NOMO-1 (cell line): ENCODE results near the gene TTLL3.
A peak's percentile ranks its signal among the peaks of the same experiment; 100 is the strongest.

Source experiments
- DNase-seq, 2 experiments: peaks; one replicate each; lab custom pipeline; 2025; ENCODE audit not compliant: unreplicated experiment in 2 of 2; lab: John Stamatoyannopoulos, UW

The TTLL3 gene

DNA sequence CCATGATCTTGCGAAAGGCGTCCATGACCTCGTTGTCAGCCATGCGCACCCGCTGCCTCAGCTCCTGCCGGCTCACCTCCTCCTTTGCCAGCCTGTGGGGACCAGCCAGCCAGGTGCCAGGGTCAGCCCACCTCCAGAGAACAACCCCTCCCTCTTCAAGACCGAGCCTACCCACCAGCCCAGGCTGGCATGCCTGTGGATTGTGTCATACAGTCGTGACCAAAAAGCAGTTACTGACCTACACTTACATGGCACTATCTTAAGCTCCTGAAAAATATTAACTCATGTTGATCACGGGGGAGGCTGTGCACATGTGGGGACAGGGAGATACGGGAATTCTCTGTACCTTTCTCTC lies 29.6 kb upstream of the TTLL3 start:
- no peak for DNase-seq

DNA sequence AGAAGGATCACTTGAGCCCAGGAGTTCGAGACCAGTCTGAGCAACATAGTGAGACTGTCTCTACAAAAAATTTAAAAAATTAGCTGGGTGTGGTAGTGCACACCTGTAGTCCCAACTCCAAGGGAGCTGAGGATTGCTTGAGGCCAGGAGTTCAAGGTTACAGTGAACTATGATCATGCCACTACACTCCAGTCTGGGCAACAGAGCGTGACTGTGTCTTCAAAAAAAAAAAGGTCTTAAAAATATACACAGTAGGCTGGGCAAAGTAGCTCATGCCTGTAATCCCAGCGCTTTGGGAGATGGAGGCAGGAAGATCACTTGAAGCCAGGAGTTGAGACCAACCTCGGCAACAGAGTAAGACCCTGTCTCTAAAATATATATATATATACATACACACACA lies 29.2 kb upstream of the TTLL3 start:
- DNase-seq = no peak

DNA sequence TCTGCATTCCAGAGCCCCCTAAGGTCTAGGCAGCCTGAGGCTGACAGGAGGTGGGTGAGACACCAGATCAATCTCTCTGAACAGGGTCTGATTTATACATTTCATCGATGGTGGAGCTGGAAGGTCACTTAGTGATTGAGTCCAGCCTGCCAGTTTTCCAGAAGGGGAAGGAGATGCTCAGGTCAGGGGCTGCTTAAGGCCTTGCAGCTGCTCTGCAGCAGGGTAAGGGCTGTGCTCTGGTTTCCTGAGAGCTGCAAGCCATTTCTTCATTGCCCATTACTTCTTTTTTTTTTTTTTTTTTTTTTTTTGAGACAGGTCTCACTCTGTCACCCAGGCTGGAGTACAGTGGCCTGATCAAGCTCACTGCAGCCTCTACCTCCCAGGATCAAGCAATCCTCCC lies 28.5 kb upstream of the TTLL3 start:
- no peak for DNase-seq

DNA sequence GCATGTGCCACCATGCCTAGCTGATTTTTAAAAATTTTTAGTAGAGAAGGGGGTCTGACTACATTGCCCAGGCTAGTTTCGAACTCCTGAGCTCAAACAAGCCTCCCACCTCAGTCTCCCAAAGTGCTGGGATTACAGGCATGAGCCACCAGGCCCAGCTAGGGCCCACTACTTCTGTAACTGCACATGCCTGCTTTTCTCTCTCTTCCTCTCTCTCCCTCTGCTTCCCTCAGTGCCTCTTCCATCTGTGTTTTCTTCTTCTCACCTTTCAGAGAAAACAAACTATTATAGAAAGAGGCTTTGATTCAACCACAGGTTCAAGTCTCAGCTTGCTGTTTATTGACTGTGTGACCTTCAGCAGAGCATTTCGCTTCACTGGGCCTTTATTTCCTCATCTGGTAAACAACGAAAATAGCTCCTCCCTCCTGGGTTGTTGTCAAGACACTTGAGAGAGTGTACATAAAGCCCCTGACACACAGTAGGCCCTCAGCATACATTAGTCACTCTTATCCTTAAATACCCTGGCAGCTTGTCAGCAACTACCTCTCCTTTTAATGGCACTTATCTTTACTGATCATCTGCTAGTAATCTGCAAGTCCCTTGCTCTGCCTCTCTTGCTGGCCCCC lies 28.0 kb upstream of the TTLL3 start:
- DNase-seq = no peak

DNA sequence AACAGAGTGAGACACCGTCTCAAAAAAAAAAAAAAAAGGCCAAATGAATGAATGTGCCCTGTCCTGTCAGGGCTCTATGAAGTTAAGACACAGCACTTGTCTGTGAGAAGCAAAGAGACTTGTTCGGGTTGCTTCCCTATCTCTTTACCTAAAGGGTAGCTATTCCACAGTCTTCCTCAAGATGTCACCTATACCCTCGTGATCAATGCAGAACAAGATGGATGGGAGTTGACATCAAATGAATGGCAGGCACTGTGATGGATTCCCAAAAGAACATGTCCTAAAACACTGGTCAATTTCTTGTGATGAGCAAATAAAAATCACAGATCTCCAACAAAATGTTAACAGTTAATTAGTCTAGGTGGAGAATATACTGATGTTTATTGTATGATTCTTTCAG lies 27.3 kb upstream of the TTLL3 start:
- peak in 1 of 2 experiments; percentile 18 for DNase-seq

DNA sequence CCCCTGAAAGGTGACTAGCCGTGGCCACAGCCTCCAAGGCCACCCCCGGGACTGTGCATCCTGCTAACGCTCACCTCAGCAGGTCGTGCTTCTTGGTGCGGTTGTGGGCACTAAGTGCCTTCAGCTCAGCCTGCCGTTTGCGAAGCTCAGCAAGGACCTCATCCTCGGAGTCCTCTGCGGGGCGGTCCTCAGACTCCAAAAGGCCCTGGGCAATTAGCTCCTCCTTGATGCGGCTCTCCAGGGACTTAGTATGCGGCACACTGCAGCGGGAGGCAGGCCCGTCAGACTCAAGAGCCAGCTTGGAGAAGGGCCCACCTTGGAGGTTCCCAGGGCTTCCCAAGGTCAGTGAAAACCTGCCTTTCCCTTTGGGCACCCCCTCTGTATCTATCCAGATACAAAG lies 26.1 kb upstream of the TTLL3 start:
- DNase-seq = no peak

DNA sequence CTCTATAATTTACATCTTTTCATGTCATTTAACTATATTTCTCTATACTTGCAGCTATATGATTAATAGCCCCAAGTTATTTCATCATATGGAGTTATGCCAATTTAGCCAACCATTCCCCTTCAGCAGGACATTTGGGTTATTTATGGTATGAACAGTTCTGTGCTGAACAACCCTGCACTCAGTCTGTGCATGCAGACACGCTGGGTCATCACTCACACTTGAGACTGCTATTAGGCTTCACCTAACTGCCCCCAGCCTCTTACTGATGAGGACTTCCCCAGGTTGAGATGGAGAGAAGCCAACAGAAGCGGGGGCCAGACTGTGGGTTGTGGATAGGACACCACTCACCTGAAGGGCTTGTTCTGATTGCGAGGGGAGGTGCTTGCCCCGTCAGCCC lies 25.1 kb upstream of the TTLL3 start:
- no peak for DNase-seq

DNA sequence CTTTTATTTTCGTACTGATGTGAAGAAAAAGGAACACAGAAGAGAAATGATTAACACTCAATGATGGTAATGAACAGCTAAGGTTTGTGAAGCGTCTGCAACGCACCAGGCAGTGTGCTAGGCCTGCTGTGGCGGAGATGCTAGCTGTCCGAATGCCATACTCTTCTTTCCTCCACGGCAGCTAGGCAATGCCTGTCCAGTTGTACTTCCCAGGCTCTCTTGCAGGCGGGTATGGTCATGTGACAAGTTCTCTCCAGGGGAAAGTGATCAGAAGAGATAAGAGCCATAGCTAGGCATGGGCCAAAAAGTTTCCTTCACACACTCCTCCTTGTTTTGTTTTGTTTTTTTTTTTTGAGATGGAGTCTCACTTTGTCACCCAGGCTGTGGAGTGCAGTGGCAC lies 24.5 kb upstream of the TTLL3 start:
- no peak for DNase-seq

DNA sequence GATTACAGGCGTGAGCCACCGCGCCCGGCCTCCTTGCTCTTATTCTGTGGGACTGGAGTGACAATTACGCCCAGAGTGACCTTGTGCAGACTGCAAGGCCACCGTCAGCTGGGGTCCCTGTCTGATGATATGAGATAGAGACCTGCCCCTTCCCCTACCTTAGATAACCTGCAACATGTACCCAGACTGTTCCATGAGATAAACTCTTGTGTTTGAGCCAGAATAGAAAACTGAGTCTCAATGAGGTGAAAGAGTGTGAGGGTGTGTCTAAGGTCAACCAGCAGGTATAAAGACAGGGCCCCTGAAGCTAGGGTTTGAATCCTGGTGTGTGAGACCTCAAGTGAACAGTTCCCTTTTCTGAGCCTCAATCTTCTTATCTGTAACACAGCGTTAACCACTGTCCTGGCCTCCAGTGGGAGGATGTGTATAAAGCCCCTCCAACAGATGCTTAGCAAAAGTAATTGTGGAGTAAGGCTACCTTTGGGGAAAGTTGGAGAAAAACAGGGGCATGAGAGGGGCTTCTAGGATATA lies 23.8 kb upstream of the TTLL3 start:
- DNase-seq = no peak

DNA sequence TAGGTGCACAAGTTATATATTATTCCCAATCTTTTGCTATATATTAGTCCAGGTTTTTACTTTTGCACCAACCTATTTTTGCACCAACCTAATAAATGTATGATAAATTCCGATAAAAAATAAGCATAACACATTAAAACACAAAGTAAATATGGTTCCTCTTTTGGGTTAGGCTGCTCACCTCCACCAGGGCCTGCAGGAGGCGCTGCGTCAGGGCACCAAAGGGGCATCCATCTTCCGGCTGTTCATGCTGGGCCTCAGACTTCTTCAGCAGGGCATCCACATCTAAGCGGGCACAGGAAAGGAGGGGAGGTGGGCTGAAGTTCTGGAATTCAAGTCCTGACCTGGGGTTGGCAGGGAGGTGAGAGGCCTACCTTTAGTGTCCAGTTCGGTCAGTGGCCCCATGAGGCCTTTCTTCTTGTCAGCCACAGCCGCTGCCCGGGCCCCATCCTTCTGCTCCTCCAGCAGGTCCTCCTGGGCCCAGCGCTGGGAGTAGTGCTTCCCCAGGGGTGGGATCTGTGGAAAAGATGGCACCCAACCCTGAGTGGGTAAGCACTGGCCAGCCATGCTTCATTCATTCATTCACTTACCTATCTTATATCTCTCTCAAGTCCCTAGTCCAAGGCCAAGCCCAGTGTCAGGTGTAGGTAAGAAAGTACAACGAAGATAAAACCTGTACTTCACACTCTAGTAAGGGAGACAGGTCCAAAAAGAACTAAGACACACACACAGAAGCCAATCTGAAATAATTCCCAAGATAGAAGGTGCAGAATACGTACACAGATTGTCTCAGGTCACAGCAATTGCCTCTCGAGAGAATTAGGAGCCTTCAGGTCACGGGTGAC lies 23.0 kb upstream of the TTLL3 start:
- no peak for DNase-seq

DNA sequence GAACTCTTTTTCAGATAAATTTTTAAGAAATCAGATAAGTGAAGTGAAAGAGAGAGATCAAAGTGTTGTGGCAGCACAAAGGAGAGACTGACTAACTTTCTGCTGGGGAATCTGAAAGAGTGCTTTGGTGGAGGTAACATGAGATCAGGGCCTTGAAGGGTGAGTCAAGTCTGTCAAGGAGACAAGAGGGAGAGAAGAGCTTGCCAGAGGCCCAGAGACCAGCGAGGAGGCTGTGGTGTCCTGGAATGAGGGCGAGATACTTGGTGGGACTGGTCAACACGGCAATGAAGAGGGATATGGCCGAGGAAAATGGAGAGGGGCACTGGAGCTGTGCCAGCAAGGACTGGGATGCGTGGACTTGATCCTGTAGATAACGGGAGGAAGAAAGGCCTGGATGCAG lies 22.3 kb upstream of the TTLL3 start:
- DNase-seq = no peak

DNA sequence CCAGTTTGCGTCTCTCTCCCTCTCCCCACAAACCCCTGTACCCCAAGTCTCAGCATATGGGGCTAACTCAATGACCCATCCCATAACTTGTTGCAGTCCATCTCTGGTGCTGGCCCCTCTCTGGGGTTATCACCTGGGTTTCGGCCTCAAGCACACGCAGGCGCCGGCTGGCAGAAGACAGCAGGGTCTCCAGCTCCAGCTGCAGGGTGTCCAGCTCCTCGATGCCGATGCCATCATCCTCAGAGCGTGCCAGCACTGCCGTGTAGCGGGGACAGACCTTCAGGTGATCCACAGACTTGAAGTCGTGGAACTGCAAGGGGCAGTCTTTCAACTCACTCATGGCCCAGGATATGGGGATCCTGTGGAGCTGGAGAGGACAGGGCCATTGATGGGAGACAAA lies 18.9 kb upstream of the TTLL3 start:
- DNase-seq = no peak

DNA sequence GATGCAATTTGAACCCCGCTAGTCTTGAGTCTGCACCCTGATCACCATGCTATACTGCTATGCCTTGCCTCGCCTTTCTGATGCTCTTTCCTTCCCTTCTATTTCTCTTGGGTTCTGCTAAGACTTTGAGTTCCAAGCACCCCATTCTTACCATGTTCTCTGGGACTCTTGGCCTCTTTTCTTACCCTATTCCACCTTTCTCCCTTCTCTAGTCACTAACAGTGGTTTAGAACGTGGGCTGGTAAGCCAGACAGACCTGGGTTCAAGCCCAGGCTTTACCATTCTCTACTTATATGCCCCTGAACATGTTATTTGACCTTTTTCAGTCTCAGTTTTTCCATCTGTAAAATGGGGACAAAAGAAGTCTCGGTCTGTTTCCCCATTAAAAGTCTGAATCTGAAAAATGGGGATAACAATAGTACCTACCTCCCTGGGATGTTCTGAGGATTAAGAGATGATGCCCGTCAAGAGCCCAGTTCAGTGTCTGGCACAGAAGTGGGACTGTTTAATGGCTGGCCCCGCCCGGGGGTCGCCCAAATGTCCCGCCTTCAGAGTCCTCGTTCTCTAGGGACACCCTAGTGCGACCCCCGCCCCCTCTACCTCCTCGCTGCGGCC lies 18.2 kb upstream of the TTLL3 start:
- peak in 1 of 2 experiments; percentile 52 for DNase-seq

DNA sequence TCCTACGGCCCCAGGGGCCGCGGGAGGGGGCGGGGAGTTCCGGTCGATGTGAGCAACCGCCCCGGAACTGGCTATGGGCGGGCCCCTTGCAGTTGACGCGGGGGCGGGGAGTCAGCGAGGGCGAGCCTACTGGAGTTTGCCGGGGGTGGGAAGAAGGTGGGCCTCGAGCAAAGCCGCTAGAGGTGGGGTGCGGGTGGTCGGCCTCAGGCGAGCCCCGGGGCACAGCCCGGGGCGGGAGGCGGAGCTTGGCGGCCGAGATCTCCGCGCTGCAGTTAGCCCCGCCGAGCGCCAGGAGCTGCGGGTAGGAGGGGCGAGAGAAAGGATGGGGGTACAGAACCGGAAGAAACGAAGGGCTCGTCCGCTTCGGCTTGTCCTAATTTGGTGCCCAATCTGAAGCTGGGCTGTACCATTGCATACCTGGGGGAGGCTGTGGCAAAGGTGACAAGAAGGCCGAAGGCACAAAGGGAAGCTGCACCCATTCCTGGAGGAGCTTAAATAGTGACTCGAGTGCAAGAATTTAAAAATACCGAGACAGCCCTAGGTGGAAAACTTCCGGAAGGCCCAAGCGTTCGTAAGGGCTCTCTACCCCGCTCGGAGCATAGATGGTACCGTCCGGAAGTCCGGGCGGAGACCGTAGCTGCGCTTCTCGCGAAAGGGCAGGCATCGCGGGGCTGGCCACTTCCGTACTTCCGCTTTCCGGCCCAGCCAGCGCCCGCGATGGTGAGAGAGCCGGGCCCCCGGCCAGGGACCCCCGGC lies 17.5 kb upstream of the TTLL3 start, which contains the start of the genes ARPC4 and TADA3:
Gene ARPC4 (plus strand): TSS at position 678 of the 756 bp plus-strand sequence. CDS start 40 bp downstream, at position 718.
Gene TADA3 (minus strand): TSS at position 69 of the 756 bp plus-strand sequence. CDS start 1,007 bp downstream, outside the sequence.
- DNase-seq = peak; percentile 96 to 99

DNA sequence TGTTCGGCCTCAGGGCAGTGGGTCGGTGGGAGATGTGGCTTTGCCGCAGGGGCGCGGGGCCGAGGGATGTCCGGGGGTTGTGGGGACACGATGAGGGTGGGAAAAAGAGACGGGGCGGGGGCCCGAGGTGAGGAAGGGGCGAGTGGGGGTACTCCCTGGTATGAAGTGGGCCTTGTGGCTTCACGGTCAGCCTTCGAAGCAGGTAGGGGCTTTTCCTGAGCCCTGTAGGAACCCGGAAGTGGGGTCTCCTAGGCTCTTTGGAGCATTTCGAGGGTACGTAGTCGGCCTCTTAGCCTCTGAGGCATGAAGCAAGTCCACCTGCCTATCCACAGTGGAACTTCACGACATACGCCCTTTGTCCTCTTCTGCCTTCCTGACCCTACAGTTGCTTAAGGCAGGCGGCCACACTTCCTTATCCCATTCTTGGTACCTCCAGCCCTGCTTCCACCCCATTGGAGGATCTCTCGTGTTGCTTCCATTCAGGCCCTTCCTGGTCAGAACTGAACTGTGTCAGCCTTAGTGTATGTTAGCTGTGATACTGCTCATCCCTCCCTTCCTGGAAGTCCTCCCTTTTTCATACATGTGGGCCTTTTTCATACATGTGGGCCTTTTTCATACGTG lies 16.8 kb upstream of the TTLL3 start:
- DNase-seq = peak in 1 of 2 experiments; percentile 54

DNA sequence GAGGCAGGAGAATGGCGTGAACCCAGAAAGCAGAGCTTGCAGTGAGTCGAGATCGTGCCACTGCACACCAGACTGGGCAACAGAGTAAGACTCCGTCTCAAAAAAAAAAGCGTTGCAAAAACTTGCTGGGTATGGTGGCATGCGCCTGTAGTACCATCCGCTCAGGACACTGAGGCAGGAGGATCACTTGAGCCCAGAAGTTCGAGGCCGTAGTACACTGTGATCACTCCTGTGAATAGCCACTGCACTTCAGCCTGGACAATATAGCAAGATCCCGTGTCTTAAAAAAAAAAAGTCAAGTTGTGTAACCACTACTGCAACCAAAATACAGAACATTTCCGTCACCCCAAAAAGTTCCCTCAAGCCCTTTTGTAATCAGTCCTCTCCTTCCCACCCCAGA lies 15.7 kb upstream of the TTLL3 start:
- no peak for DNase-seq

DNA sequence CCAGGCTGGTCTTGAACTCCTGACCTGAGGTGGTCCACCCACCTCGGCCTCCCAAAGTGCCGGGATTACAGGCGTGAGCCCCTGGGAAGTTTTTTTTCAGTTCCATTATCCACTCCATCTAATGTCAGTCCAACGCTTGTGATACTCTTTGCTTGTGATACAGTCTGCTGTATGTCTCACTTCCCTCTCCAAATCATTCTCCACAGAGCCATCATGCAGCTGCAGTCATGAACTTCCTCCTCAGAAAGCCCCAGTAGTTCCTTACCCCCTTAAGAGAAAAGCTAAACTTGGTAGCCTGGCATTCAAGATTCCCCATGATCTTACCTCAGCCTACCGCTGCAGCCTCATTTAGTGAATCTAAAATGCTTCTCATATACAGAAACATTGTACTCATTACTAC lies 14.9 kb upstream of the TTLL3 start:
- peak; percentile 28 to 38 for DNase-seq

DNA sequence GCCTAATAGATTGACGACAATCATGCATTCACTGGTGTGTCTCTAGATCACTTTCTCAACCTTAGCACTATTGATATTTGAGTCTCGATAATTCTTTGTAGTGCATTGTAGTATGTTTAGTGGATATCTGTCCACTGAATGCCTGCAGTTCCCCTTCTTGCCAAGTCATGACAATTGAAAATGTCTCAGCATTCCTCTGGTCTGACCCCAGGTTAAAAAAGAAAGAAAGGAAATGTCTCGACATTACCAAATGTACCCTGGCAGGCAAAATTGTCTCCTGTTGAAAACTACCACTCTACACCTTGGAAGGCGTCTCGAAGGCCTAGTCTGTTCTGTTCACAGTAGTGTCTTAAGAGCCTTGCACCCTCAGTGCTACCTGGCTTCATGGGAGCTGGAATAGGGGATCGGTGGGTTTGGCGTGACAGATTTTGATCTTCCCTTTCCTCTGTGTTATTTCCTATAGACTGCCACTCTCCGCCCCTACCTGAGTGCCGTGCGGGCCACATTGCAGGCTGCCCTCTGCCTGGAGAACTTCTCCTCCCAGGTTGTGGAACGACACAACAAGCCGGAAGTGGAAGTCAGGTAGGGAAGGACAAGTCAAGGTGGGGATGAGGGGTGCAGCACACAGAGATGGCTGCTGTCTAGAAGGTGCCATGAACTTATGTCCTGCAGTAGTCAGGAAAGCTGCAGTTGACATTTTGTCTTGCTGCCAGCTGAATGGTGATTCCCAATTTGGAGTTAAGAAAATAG lies 12.7 kb upstream of the TTLL3 start:
- DNase-seq = no peak

DNA sequence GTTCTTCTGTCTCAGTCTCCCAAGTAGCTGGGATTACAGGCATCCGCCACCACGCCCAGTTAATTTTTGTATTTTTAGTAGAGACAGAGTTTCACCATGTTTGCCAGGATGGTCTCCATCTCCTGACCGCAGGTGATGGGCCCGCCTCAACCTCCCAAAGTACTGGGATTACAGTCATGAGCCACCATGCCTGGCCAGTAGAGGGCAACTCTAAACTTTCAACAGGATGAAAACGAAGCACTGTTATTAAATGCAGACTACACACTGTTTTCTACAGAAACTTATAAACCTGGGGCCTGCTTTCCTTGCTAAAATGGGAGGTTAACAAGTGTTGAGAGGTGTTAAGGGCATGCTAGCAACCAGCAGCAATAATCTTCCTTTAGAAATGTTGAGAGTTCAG lies 9.5 kb upstream of the TTLL3 start:
- DNase-seq = no peak

DNA sequence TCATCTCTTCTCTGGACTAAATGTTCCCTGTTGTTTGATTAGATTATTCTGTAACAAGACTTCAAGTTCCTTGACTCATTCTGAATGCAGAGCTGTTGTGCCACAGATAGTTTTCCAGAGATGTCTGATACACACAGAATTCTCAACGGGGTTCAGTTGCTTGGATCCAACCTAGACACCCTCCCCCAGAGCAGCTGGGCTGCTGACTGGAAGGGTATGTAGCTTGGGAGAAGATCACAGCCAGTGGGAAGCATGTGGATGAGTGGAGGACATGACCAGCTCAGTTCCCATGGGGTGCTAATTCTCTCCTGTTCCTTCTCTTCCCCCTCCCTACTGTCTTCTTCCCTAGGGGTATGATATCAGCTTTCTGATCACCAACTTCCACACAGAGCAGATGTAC lies 6.6 kb upstream of the TTLL3 start:
- DNase-seq = no peak
